ENCODE data around the gene PLEKHH1. TPM values are rescaled to one million over a fixed set of nuclear protein-coding genes. Genes with fewer than 3 reads are reported as not detected.
A peak's percentile ranks its signal among the peaks of the same experiment; 100 is the strongest.

PLEKHH1 gene
- 8.0 TPM for polyA plus RNA-seq (2013, experiment 1 of 2)
- polyA plus RNA-seq (2013, experiment 2 of 2), result 7.7 TPM

- Histone ChIP-seq H3K9me3 (ENCODE audit: control insufficient read depth, low read length) (no peaks in the 10 kb centered on the region), H3K4me1 (ENCODE audit: control insufficient read depth, insufficient read depth, low read length, poor library complexity, severe bottlenecking) (peaks cover 3% of the 10 kb centered on the region), H3K27ac (ENCODE audit: low read depth, low read length, severe bottlenecking) (peak within 1 kb of the TSS; percentile 29), H3K36me3 (ENCODE audit: control insufficient read depth, insufficient read depth, low read length) (no peaks in the 10 kb centered on the region), H3K4me3 (ENCODE audit: extremely low read depth, insufficient read depth, low read length, poor library complexity, severe bottlenecking) (peak within 1 kb of the TSS; percentile 55)
- 0% methylated on average over 46 to 65 of the region's 86 CpGs for WGBS, 2 experiments (ENCODE audit: insufficient coverage in 2 of 2)
These were observed at the start of gene PLEKHH1 for GRCh38 chr14:67532998-67533753. Gene PLEKHH1 (plus strand): TSS chr14:67533290. CDS start chr14:67541868, 8,578 bp downstream.

- WGBS, 2 experiments (ENCODE audit: insufficient coverage in 2 of 2), result 85 to 96% methylated on average over 6 to 8 of the region's 8 CpGs
- no peaks in the 10 kb centered on the region for H3K9me3 ChIP-seq (ENCODE audit: control insufficient read depth, low read length)
- no peak overlapping the region for H3K27ac ChIP-seq (ENCODE audit: low read depth, low read length, severe bottlenecking)
- H3K4me3 ChIP-seq (ENCODE audit: extremely low read depth, insufficient read depth, low read length, poor library complexity, severe bottlenecking), result no peak overlapping the region
- H3K36me3 ChIP-seq (ENCODE audit: control insufficient read depth, insufficient read depth, low read length), result no peaks in the 10 kb centered on the region
- H3K4me1 ChIP-seq (ENCODE audit: control insufficient read depth, insufficient read depth, low read length, poor library complexity, severe bottlenecking), result peaks cover 7% of the 10 kb centered on the region
These were observed 49.4 kb upstream of the PLEKHH1 start for GRCh38 chr14:67483579-67484285.

GRCh38 chr14:67485501-67486095 lies 47.5 kb upstream of the PLEKHH1 start:
- no peaks in the 10 kb centered on the region for H3K36me3 ChIP-seq (ENCODE audit: control insufficient read depth, insufficient read depth, low read length)
- peak overlapping the region; percentile 73 for H3K27ac ChIP-seq (ENCODE audit: low read depth, low read length, severe bottlenecking)
- H3K4me1 ChIP-seq (ENCODE audit: control insufficient read depth, insufficient read depth, low read length, poor library complexity, severe bottlenecking), result peaks cover 7% of the 10 kb centered on the region
- H3K4me3 ChIP-seq (ENCODE audit: extremely low read depth, insufficient read depth, low read length, poor library complexity, severe bottlenecking), result no peak overlapping the region
- H3K9me3 ChIP-seq (ENCODE audit: control insufficient read depth, low read length), result no peaks in the 10 kb centered on the region
- WGBS, 2 experiments (ENCODE audit: insufficient coverage in 2 of 2), result 79 to 84% methylated on average over 3 of the region's 4 CpGs

- Histone ChIP-seq H3K27ac (ENCODE audit: low read depth, low read length, severe bottlenecking) (no peak overlapping the region), H3K4me1 (ENCODE audit: control insufficient read depth, insufficient read depth, low read length, poor library complexity, severe bottlenecking) (peaks cover 7% of the 10 kb centered on the region), H3K9me3 (ENCODE audit: control insufficient read depth, low read length) (no peaks in the 10 kb centered on the region), H3K36me3 (ENCODE audit: control insufficient read depth, insufficient read depth, low read length) (no peaks in the 10 kb centered on the region), H3K4me3 (ENCODE audit: extremely low read depth, insufficient read depth, low read length, poor library complexity, severe bottlenecking) (no peak overlapping the region)
- 86 to 88% methylated on average over 3 to 4 of the region's 4 CpGs for WGBS, 2 experiments (ENCODE audit: insufficient coverage in 2 of 2)
These were observed 46.2 kb upstream of the PLEKHH1 start for GRCh38 chr14:67486890-67487289.

- 84 to 96% methylated on average over 4 of the region's 4 CpGs for WGBS, 2 experiments (ENCODE audit: insufficient coverage in 2 of 2)
- no peak overlapping the region for H3K4me3 ChIP-seq (ENCODE audit: extremely low read depth, insufficient read depth, low read length, poor library complexity, severe bottlenecking)
- H3K4me1 ChIP-seq (ENCODE audit: control insufficient read depth, insufficient read depth, low read length, poor library complexity, severe bottlenecking), result peaks cover 7% of the 10 kb centered on the region
- no peak overlapping the region for H3K27ac ChIP-seq (ENCODE audit: low read depth, low read length, severe bottlenecking)
- peaks cover under 1% of the 10 kb centered on the region for H3K9me3 ChIP-seq (ENCODE audit: control insufficient read depth, low read length)
- H3K36me3 ChIP-seq (ENCODE audit: control insufficient read depth, insufficient read depth, low read length), result no peaks in the 10 kb centered on the region
These were observed 45.8 kb upstream of the PLEKHH1 start for GRCh38 chr14:67487332-67487731.

GRCh38 chr14:67487937-67488893 lies 44.9 kb upstream of the PLEKHH1 start, which contains the start of gene TMEM229B:
Gene TMEM229B (minus strand): TSS chr14:67488721. CDS start chr14:67473923, 14,798 bp downstream.
- Histone ChIP-seq H3K27ac (ENCODE audit: low read depth, low read length, severe bottlenecking) (no peak within 1 kb of the TSS), H3K4me1 (ENCODE audit: control insufficient read depth, insufficient read depth, low read length, poor library complexity, severe bottlenecking) (peaks cover 7% of the 10 kb centered on the region), H3K4me3 (ENCODE audit: extremely low read depth, insufficient read depth, low read length, poor library complexity, severe bottlenecking) (no peak within 1 kb of the TSS), H3K36me3 (ENCODE audit: control insufficient read depth, insufficient read depth, low read length) (no peaks in the 10 kb centered on the region), H3K9me3 (ENCODE audit: control insufficient read depth, low read length) (peaks cover 9% of the 10 kb centered on the region)
- WGBS, 2 experiments (ENCODE audit: insufficient coverage in 2 of 2), result 84 to 88% methylated on average over 9 of the region's 13 CpGs

GRCh38 chr14:67490196-67490595 lies 42.9 kb upstream of the PLEKHH1 start:
- Histone ChIP-seq H3K4me3 (ENCODE audit: extremely low read depth, insufficient read depth, low read length, poor library complexity, severe bottlenecking) (no peak overlapping the region), H3K9me3 (ENCODE audit: control insufficient read depth, low read length) (peaks cover 18% of the 10 kb centered on the region), H3K27ac (ENCODE audit: low read depth, low read length, severe bottlenecking) (no peak overlapping the region), H3K4me1 (ENCODE audit: control insufficient read depth, insufficient read depth, low read length, poor library complexity, severe bottlenecking) (peaks cover 6% of the 10 kb centered on the region), H3K36me3 (ENCODE audit: control insufficient read depth, insufficient read depth, low read length) (no peaks in the 10 kb centered on the region)
- WGBS, 2 experiments (ENCODE audit: insufficient coverage in 2 of 2), result 93 to 100% methylated on average over 3 to 4 of the region's 4 CpGs

GRCh38 chr14:67491285-67491684 lies 41.8 kb upstream of the PLEKHH1 start:
- Histone ChIP-seq H3K9me3 (ENCODE audit: control insufficient read depth, low read length) (peaks cover 18% of the 10 kb centered on the region), H3K36me3 (ENCODE audit: control insufficient read depth, insufficient read depth, low read length) (no peaks in the 10 kb centered on the region)
- 83% methylated on average over 3 of the region's 3 CpGs for WGBS, 2 experiments (ENCODE audit: insufficient coverage in 2 of 2)

GRCh38 chr14:67491741-67492507 lies 41.2 kb upstream of the PLEKHH1 start:
- Histone ChIP-seq H3K36me3 (ENCODE audit: control insufficient read depth, insufficient read depth, low read length) (no peaks in the 10 kb centered on the region), H3K9me3 (ENCODE audit: control insufficient read depth, low read length) (peaks cover 18% of the 10 kb centered on the region), H3K4me3 (ENCODE audit: extremely low read depth, insufficient read depth, low read length, poor library complexity, severe bottlenecking) (no peak overlapping the region), H3K4me1 (ENCODE audit: control insufficient read depth, insufficient read depth, low read length, poor library complexity, severe bottlenecking) (no peaks in the 10 kb centered on the region), H3K27ac (ENCODE audit: low read depth, low read length, severe bottlenecking) (no peak overlapping the region)
- 74 to 78% methylated on average over 4 to 9 of the region's 9 CpGs for WGBS, 2 experiments (ENCODE audit: insufficient coverage in 2 of 2)

More at GRCh38 chr14:67491285-67491684, 41.8 kb upstream of the PLEKHH1 start:
- H3K27ac ChIP-seq (ENCODE audit: low read depth, low read length, severe bottlenecking), result no peak overlapping the region
- no peaks in the 10 kb centered on the region for H3K4me1 ChIP-seq (ENCODE audit: control insufficient read depth, insufficient read depth, low read length, poor library complexity, severe bottlenecking)
- H3K4me3 ChIP-seq (ENCODE audit: extremely low read depth, insufficient read depth, low read length, poor library complexity, severe bottlenecking), result no peak overlapping the region

All from mesodermal cell (in vitro differentiated cells).